Spleen (tissue), 11 donors: Measurements from ENCODE around the gene RPL19. TPM values are rescaled to one million over a fixed set of nuclear protein-coding genes. Genes with fewer than 3 reads are reported as not detected.

ENCODE experiments used
- DNase-seq: peaks from one replicate; pipeline ENCODE4 v3.0.0-alpha.2; 2020
- H3K27ac ChIP-seq, 8 donors: fragments of 200-600 bp; sonication (generic) in 7 of 8; 1 replicate in 4 of 8; 2 replicates in 4 of 8; pipeline versions ENCODE4 v1.5.0 to v1.8.0; 2016 to 2021; ENCODE audit warnings: inconsistent platforms in 4 of 8, mild to moderate bottlenecking in 4 of 8, moderate library complexity in 1 of 8
- H3K27me3 ChIP-seq, 7 donors: fragments of 200-600 bp; sonication (generic) in 6 of 7; replicated peaks in 1 of 7; 1 replicate in 4 of 7; 2 replicates in 3 of 7; pipeline versions ENCODE4 v1.5.0 to v1.8.0; 2016 to 2021; ENCODE audit warnings: inconsistent platforms in 3 of 7, mild to moderate bottlenecking in 1 of 7
- H3K36me3 ChIP-seq, 6 donors: fragments of 200-600 bp; sonication (generic) in 5 of 6; 1 replicate in 4 of 6; 2 replicates in 2 of 6; pipeline versions ENCODE4 v1.5.0 to v1.8.0; 2016 to 2021; ENCODE audit warnings: inconsistent platforms in 2 of 6
- H3K4me1 ChIP-seq, 6 donors: fragments of 200-600 bp; sonication (generic) in 5 of 6; 1 replicate in 3 of 6; 2 replicates in 3 of 6; pipeline versions ENCODE4 v1.5.0 to v1.8.0; 2016 to 2021; ENCODE audit warnings: inconsistent platforms in 3 of 6
- H3K4me3 ChIP-seq, 8 donors: fragments of 200-600 bp; sonication (generic) in 7 of 8; 1 replicate in 4 of 8; 2 replicates in 4 of 8; pipeline versions ENCODE4 v1.5.0 to v1.8.0; 2016 to 2021; ENCODE audit warnings: inconsistent platforms in 4 of 8, mild to moderate bottlenecking in 4 of 8, moderate library complexity in 2 of 8
- H3K9me3 ChIP-seq, 8 donors: fragments of 200-600 bp; sonication (generic) in 7 of 8; 1 replicate in 4 of 8; 2 replicates in 4 of 8; pipeline versions ENCODE4 v1.5.0 to v1.8.0; 2016 to 2021; ENCODE audit warnings: inconsistent platforms in 4 of 8
- POLR2A ChIP-seq, 3 donors: fragments of 450-650 bp; IDR thresholded peaks; one replicate each; pipeline ENCODE4 v1.5.1; 2017; ENCODE audit warnings: antibody characterized with exemption in 3 of 3, mild to moderate bottlenecking in 1 of 3
- POLR2AphosphoS5 ChIP-seq, 3 donors: sonication (generic); formaldehyde crosslinking; IDR thresholded peaks; one replicate each; pipeline ENCODE4 v1.5.1; 2017; ENCODE audit warnings: antibody characterized with exemption in 3 of 3
- WGBS, 5 donors: extraction: QIAGEN DNeasy Blood & Tissue Kit in 3 of 5; methylation state at CpG; one replicate each; pipeline versions ENCODE4 v1.1.5 to v1.1.7; 2013 to 2018; 5-methylcytosine and 5-hydroxymethylcytosine counted together
- intact Hi-C: fragments of 100-400 bp; cut with DNase I; formaldehyde crosslinking; loops from one replicate; pipeline ENCODE4 v1.15.0; 2023; ENCODE audit warnings: low total_unique reads
- polyA plus RNA-seq, 3 donors: library from polyadenylated mRNA; stranded (reverse); fragments of 200-250 nt; gene quantifications; one replicate each; pipeline ENCODE4 v1.2.1, GENCODE V29; 2013
- total RNA-seq, 7 donors: library from RNA; depleted of rRNA in 3 of 7; stranded (reverse); fragments of >200 nt in 3 of 7; fragmentation: NEBNext Ultra II Directional in 4 of 7; extraction: Animal tissue kit (Norgen Biotek cat#: 25700) in 4 of 7; gene quantifications; one replicate each; pipeline versions ENCODE4 v1.1.0 to v1.2.1, GENCODE V29; 2016 to 2021
- TF ChIP-seq, protein P1 (sequence below), 11 experiments: fragments of 200-600 bp in 7 of 11; fragments of 450-650 bp in 4 of 11; sonication (generic) in 4 of 11; IDR thresholded peaks in 8 of 11; conservative IDR thresholded peaks in 3 of 11; 1 replicate in 7 of 11; 2 replicates in 4 of 11; pipeline versions ENCODE4 v1.4.0 to v1.8.0; 2016 to 2021; ENCODE audit warnings: antibody characterized with exemption in 11 of 11, inconsistent platforms in 4 of 11, mild to moderate bottlenecking in 1 of 11
- donor health status: healthy with polysubstance abuse.
- donor health status: DM: no; HTN: no; CAD: no; lungs with moderate emphysema.
- donor health status: DM: no; HTN: no; CAD: no.
- donor health status: Bipolar disorder and iron deficiency.
- donor health status: healthy.
- donor health status: DM: no; HTN: no; CAD: no.
- donor health status: DM: yes; HTN: yes; CAD: no.

The RPL19 gene
- total and polyA plus RNA-seq, 10 donors: 1,504 to 7,360 (median 3,641) TPM

DNA sequence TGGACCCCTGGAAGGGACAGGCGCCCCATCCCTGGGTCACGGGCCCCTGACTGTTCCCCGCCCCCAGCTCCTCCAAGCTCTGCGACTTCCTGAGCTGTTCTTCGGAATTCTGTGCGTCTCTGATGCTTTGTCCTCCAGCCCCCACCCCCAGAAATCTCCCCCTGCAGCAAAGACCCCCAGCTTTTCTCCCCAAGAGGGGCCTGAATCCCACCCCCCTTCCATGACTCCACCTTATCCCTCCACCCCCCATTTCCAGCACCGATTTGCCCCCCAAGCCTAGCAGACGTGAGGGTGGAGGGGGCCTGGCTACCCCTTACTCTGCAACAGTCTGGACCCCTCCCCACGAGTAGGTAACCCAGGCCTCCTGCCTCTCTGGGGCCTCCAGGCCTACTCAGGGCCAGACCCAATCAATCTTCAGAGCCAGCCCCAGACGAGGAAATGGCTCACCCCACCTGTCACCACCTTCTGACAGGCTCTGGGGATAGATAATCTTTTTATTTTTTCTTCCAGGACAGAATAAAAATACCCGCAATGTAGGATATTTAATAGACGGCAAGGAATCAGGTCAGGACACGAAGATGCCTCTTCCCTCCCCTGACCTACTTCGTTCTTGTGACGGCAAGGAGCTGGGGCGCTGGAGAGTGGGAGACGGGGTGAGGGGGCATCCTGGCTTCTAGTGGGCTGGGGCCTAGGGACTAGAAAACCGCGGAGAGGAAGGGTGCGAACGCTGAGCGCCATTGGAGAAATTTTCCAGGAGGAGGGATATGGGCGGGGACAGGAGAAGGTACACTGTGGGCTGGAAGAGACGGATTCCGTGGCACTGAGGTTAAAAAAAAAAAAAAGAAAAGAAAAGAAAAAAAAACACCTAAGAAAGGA, 47.9 kb upstream of the RPL19 start:
- H3K27me3 ChIP-seq: peaks cover 0 to 38% (median 18%) of the 10 kb centered on the region in 7 donors
- 13 to 20% (median 15%) methylated on average over 23 to 25 of the region's 25 CpGs for WGBS, 5 donors
- H3K27ac ChIP-seq: peak overlapping the region in 6 of 8 donors; percentile 58 to 95 (median 90)
- TF ChIP-seq POLR2A (IDR thresholded peaks at IDR 0.05): no peak
- TF ChIP-seq, protein P1, sequence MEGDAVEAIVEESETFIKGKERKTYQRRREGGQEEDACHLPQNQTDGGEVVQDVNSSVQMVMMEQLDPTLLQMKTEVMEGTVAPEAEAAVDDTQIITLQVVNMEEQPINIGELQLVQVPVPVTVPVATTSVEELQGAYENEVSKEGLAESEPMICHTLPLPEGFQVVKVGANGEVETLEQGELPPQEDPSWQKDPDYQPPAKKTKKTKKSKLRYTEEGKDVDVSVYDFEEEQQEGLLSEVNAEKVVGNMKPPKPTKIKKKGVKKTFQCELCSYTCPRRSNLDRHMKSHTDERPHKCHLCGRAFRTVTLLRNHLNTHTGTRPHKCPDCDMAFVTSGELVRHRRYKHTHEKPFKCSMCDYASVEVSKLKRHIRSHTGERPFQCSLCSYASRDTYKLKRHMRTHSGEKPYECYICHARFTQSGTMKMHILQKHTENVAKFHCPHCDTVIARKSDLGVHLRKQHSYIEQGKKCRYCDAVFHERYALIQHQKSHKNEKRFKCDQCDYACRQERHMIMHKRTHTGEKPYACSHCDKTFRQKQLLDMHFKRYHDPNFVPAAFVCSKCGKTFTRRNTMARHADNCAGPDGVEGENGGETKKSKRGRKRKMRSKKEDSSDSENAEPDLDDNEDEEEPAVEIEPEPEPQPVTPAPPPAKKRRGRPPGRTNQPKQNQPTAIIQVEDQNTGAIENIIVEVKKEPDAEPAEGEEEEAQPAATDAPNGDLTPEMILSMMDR (IDR thresholded peaks at IDR 0.05 in 8 of 11, conservative IDR thresholded peaks at IDR 0.05 in 3 of 11): no peak
- TF ChIP-seq POLR2AphosphoS5 (IDR thresholded peaks at IDR 0.05): no peak
- peak overlapping the region; percentile 1 to 99 (median 83) for H3K4me3 ChIP-seq
- intact Hi-C loops: loop anchor here (5.0 kb wide), 2 partner anchors 85 to 170 kb away; no protein-coding TSS in a partner anchor
- H3K36me3 ChIP-seq: no peaks in the 10 kb centered on the region
- peaks cover 10 to 47% (median 33%) of the 10 kb centered on the region in 6 donors for H3K4me1 ChIP-seq
- H3K9me3 ChIP-seq: no peaks in the 10 kb centered on the region
- DNase-seq: no peak

DNA sequence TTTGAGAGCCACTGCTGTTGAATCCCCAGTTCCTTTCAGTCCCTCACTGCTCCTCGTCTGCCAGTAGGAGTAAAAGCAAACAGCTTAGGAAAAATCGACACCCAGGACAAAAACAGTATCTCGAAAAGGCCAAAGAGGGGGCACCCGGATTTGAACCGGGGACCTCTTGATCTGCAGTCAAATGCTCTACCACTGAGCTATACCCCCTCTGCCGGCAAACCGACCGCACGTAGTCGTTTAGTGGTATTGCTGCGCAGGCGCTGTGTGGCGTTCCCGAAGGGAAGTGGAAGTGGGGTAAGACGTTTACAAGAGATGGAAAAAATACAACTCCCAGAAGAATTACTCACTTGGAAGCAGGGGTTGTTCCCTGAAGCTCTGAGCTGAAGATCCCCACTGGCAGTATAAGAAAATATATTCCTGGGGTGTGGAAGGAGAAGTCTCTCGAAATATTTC, 46.5 kb upstream of the RPL19 start:
- intact Hi-C loops: loop anchor here (5.0 kb wide), 2 partner anchors 86 to 171 kb away; no protein-coding TSS in a partner anchor
- Histone ChIP-seq H3K36me3 (no peaks in the 10 kb centered on the region), H3K27me3 (peaks cover 0 to 34% (median 18%) of the 10 kb centered on the region in 7 donors), H3K4me3 (peak overlapping the region; percentile 70 to 99 (median 88)), H3K27ac (peak overlapping the region; percentile 69 to 95 (median 92)), H3K9me3 (no peaks in the 10 kb centered on the region), H3K4me1 (peaks cover 10 to 47% (median 33%) of the 10 kb centered on the region in 6 donors)
- WGBS, 5 donors: 0 to 1% (median 0%) methylated on average over 16 of the region's 16 CpGs
- peak; percentile 96 for DNase-seq
- TF ChIP-seq POLR2AphosphoS5 (IDR thresholded peaks at IDR 0.05) (peak in 2 of 3 donors; percentile 48 to 68), POLR2A (IDR thresholded peaks at IDR 0.05) (no peak)
- TF ChIP-seq, protein P1 (IDR thresholded peaks at IDR 0.05 in 8 of 11, conservative IDR thresholded peaks at IDR 0.05 in 3 of 11): peak in 3 of 11 experiments; percentile 12 to 42 (median 23)

DNA sequence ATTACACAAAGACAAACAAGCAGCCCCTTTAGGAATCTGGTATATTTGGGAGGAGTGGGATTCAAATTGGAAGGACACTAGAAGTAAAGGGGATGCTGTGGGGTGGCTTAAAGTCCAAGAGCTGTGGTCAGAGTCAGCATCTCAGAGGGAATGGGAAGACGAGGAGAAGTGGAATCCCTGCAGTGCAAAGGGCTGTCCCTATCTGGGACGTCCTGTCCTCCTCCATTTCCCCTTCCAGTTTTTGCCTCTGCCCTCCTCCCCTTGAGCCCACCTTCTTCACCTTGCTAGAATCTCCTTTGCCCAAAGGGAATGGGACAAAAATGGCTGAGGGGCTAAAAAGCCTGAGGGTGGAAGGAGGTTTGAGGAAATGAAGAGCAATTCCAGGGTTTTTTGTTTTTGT, 44.4 kb upstream of the RPL19 start:
- H3K9me3 ChIP-seq: no peaks in the 10 kb centered on the region
- H3K27me3 ChIP-seq: peaks cover 0 to 23% (median 13%) of the 10 kb centered on the region in 7 donors
- H3K36me3 ChIP-seq: no peaks in the 10 kb centered on the region
- WGBS, 5 donors: 51 to 71% (median 62%) methylated on average over 2 of the region's 2 CpGs
- no peak for DNase-seq
- no peak overlapping the region for H3K4me3 ChIP-seq
- TF ChIP-seq POLR2A (IDR thresholded peaks at IDR 0.05): no peak
- TF ChIP-seq, protein P1 (IDR thresholded peaks at IDR 0.05 in 8 of 11, conservative IDR thresholded peaks at IDR 0.05 in 3 of 11): no peak
- TF ChIP-seq POLR2AphosphoS5 (IDR thresholded peaks at IDR 0.05): no peak
- intact Hi-C loops: no loop called here
- H3K27ac ChIP-seq: no peak overlapping the region
- H3K4me1 ChIP-seq: peaks cover 10 to 41% (median 32%) of the 10 kb centered on the region in 6 donors

DNA sequence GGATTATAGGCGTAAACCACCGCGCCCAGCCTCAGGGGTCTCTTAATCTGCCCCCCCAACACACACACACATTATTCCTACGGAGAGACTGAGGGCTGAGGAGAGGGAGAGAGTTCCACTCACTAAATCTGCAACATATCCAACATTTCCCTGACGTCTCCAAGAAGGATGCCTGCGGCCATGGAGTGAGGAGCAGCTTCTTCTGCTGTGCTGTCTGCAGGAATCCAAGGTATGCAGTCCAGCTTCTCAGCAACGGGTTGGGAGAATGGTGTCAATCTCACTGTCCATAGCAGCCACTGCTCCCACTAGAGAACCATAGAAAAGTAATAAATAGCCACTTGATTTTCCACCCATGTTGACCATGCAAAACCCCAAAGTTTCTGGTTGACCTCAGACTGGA, 43.6 kb upstream of the RPL19 start:
- 80 to 89% (median 87%) methylated on average over 7 of the region's 7 CpGs for WGBS, 5 donors
- TF ChIP-seq POLR2AphosphoS5 (IDR thresholded peaks at IDR 0.05): no peak
- no peak for TF ChIP-seq POLR2A (IDR thresholded peaks at IDR 0.05)
- TF ChIP-seq, protein P1 (IDR thresholded peaks at IDR 0.05 in 8 of 11, conservative IDR thresholded peaks at IDR 0.05 in 3 of 11): no peak

More for the DNA sequence above, 43.6 kb upstream of the RPL19 start:
- intact Hi-C loops: no loop called here
- Histone ChIP-seq H3K9me3 (no peaks in the 10 kb centered on the region), H3K4me1 (peaks cover 5 to 33% (median 25%) of the 10 kb centered on the region in 6 donors), H3K4me3 (no peak overlapping the region), H3K27me3 (peaks cover 0 to 16% (median 5%) of the 10 kb centered on the region in 7 donors), H3K36me3 (no peaks in the 10 kb centered on the region), H3K27ac (no peak overlapping the region)
- DNase-seq: no peak
